Fibroblast of the aortic adventitia (primary cell): ENCODE data around the gene BCL2A1. TPM values are rescaled to one million over a fixed set of nuclear protein-coding genes. Genes with fewer than 3 reads are reported as not detected.
A peak's percentile ranks its signal among the peaks of the same experiment; 100 is the strongest.
"Not testable (repeated sequence)": the region's sequence is repeated elsewhere in the genome, so short reads cannot be mapped to it uniquely, and the experiment has no call there.

Source experiments
- DNase-seq: peaks from one replicate; pipeline ENCODE4 v3.0.0-alpha.2; 2010; ENCODE audit warnings: low read depth
- H3K4me3 ChIP-seq: 2 replicates; pipeline ENCODE4 v1.5.1; 2011; ENCODE audit warnings: low read depth, mild to moderate bottlenecking, control low read depth, low read length, moderate library complexity
- CTCF ChIP-seq: IDR thresholded peaks from 2 replicates; pipeline ENCODE4 v1.5.1; 2011; ENCODE audit warnings: mild to moderate bottlenecking, low read length, control low read depth, inconsistent platforms; ENCODE audit not compliant: insufficient read depth
- total RNA-seq: library from RNA; depleted of rRNA; stranded (reverse); fragments of >200 nt; gene quantifications from 2 replicates; pipeline ENCODE4 v1.2.3, GENCODE V29; 2012; ENCODE audit warnings: low replicate concordance

Gene BCL2A1
- total RNA-seq, 1 donor: 0.81 TPM

DNA sequence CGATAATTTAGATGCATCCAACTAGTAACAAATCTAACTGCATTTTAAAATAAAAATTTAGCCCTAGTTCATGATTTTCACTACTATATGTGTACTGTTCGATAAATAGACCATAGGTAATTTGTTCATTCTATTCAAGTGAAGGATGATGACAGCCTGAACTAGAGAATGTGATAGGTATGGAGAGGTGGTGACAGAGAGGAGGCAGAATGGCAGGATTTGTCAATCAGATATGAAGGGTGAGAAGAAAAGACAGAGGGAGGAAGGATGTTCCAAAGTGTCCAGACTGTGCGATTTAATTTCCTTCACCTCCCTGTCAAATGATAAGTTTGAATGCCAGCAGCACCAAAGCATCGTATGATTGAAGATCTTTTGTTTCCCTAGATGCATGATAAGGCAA is 31.6 kb downstream of the BCL2A1 start:
- H3K4me3 ChIP-seq: no peak overlapping the region
- no peak for TF ChIP-seq CTCF
- no peak for DNase-seq

- no peak for DNase-seq
- no peak for TF ChIP-seq CTCF
- H3K4me3 ChIP-seq: no peak overlapping the region
Observed at GRCh38 chr15:79938143-79938542, 32.9 kb downstream of the BCL2A1 start.

GRCh38 chr15:79935556-79936201 is 35.3 kb downstream of the BCL2A1 start:
- DNase-seq, H3K4me3 ChIP-seq: not testable (repeated sequence)

DNA sequence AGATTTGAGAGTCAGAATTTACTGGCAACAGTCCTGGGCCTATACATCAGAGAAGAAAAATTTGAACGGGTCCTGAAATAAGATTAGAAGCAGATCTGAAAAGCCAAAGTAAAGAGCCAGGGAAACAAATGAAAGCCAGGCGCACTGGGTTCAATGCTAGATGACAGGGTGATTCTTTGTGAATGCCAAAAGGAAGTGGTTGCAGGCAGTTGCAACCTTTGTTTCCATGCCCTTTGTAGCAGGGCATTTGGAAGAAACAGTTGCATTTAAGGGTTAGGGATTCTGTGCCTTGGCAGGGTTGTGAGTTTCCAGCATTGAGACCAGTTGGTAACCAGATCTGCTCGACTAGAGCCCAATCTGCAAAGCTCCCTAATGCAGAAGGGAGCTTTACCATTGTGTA is 37.8 kb downstream of the BCL2A1 start:
- TF ChIP-seq CTCF: no peak
- peak; percentile 47 for DNase-seq
- no peak overlapping the region for H3K4me3 ChIP-seq

DNA sequence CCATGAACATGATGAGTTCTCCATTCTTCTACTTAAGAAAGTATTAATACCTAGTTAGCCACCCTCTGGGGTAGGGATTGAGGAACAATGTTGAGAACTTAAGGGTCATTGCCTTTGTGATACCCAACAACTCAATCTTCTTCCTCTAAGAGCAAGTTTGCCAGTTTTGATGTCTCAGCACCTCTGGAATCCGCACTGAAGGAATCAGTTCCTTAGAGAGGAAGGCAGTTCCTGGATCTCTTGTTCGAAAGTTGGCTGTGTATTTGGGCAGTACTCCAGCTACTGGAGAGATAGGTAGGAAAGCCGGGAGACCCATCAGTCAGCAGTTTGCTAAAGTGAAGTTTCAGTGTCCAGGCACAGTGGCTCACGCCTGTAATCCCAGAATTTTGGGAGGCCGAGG is 38.5 kb downstream of the BCL2A1 start:
- no peak for TF ChIP-seq CTCF
- peak; percentile 48 for DNase-seq
- no peak overlapping the region for H3K4me3 ChIP-seq

DNA sequence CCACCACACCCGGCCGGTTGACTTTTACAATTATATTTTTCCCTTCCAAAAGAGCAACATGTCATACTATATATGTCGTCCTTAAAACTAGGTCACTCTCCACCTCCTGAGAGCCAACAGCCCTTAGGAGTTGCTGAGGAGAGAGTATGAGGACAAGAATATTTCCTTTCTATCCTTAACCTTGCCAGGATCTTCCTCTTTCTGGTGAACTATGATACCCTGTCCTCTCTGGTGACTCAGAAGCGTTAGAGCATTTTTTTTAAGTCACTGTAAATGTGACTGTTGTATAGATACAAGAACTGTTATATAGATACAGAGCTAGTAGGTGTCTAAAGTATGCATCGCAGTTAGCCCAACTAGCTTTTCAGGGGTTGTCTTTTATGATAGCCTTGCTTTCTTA is 40.5 kb downstream of the BCL2A1 start:
- no peak for TF ChIP-seq CTCF
- no peak overlapping the region for H3K4me3 ChIP-seq
- no peak for DNase-seq

DNA sequence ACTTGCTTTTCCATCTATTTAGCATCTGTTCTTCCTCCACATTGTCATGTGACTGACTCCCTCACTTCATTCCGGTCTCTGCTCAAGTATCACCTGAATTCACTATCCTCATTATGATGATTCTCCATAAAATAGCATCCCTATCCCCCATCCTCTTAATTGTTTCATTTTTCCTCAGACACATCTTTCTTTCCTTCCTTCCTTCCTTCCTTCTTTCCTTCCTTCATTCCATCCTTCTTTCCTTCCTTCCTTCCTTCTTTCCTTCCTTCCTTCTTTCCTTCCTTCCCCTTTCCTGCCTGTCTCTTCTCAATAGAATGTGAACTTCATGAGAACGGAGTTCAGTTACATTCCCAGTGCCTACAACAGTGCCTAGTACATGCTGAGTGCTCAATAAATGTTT is 41.6 kb downstream of the BCL2A1 start:
- no peak for TF ChIP-seq CTCF
- no peak for DNase-seq
- H3K4me3 ChIP-seq: no peak overlapping the region

- not testable (repeated sequence) for H3K4me3 ChIP-seq, DNase-seq
Observed at GRCh38 chr15:79926116-79926515, 44.9 kb downstream of the BCL2A1 start.
